ENCODE measurements around the gene CNTNAP2.

The CNTNAP2 gene

GRCh38 chr7:146764458-146764857 is 647.9 kb downstream of the CNTNAP2 start:
- DNase-seq (ENCODE audit: low read depth, low spot score) = no peak

GRCh38 chr7:146768957-146769356 is 652.4 kb downstream of the CNTNAP2 start:
- DNase-seq (ENCODE audit: low read depth, low spot score) = no peak

GRCh38 chr7:146772601-146773000 is 656.0 kb downstream of the CNTNAP2 start:
- no peak for DNase-seq (ENCODE audit: low read depth, low spot score)

GRCh38 chr7:146773506-146773905 is 656.9 kb downstream of the CNTNAP2 start:
- DNase-seq (ENCODE audit: low read depth, low spot score) = no peak

DNA sequence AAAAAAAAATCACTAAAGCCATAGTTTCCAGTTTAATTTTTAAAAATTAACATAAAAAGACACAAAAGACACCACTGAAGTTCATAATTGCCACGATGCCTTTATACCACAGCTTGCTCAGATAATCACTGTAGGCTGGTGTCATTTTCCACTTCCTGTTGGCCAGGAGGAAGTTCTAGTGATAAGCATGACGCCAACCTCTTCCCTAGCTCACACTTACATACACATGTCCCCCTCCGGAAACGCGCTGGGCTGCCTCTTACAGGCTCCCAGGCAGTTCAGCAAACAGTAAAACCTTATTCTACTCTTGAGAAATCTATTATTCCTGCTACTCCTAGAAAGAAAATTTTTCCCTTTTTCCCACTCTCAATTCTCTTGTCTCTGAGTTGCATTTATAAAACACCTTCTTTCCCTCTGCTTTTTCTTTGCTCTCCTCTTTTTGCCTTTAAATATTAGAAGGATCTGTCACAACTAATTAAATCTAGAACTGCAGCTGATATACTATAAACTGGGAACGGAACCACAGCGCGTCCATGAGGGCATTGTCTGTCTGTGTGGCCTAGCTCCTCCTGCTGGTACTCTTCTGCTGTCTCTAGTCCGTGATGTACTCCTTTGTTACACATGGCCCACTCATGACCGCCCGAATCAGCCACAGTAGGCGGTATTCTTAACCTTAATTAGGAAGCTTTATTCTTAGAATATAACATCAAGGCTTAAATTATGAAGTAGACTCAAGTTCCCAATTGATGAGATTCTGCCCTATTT is 664.9 kb downstream of the CNTNAP2 start:
- no peak for DNase-seq (ENCODE audit: low read depth, low spot score)

DNA sequence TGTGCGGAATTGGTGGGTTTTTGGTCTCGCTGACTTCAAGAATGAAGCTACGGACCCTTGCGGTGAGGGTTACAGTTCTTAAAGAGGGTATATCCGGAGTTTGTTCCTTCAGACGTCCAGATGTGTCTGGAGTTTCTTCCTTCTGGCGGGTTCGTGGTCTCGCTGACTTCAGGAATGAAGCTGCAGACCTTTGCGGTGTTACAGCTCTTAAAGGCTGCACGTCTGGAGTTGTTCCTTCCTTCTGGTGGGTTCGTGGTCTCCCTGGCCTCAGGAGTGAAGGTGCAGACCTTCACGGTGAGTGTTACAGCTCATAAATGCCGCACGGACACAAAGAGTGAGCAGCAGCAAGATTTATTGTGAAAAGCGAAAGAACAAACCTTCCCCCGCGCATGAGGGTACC is 670.7 kb downstream of the CNTNAP2 start:
- no peak for DNase-seq (ENCODE audit: low read depth, low spot score)

DNA sequence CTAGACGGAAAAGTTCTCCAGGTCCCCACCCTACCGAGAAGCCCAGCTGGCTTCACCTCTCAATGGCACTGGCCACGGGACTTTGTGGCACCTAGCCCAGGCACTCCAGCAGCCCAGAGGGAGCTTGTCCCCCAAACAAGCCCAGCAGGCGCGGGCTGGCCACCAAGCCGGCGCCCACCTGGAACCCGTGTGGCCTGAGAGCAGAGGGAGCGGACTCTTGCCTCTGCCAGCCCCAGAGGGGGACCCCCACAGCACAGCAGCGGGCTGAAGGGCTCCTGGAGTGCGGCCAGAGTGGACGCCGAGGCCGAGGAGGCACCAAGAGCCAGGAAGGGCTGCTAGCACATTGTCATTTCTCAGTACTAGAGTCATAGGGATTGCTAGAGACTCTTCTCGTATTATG is 671.4 kb downstream of the CNTNAP2 start:
- no peak for DNase-seq (ENCODE audit: low read depth, low spot score)

- no peak for DNase-seq (ENCODE audit: low read depth, low spot score)
Observed at GRCh38 chr7:146791344-146792285, 675.0 kb downstream of the CNTNAP2 start.

DNA sequence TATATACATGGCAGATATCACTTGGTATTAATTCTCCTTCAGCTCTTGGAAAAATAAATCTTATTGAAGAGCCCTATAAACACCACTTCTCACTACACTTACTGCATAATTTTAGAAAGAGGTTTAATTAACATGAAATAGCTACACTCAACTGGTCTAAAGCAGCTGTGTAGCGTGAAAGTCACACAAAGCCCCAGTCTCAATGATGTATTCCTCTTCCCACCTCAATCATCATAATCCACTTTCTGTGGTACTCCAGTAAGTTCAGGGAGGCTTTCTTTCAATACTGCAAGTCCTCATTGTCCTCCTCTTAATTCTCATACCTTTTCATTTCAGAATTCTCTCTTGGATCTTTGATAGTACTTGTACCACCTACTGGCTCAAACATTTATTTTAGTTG is 688.0 kb downstream of the CNTNAP2 start:
- DNase-seq (ENCODE audit: low read depth, low spot score) = no peak

DNA sequence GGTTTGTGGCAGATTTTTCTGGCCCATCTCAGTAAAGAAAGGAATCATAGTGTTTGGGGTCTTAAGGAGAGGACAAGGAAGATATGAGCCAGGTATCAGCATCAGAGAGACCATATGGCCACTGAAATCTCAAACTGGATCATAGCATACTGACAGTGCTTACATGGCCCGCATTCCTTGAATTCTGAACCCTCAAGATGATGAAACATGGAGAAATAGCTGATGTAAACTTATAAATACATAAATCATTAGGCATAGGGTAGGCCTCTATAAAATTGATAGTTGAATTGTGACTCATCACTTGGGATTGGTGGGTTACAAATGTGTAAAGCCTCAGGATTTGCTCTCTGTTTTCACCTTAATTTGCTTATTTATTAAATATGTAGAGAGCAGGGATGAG is 688.5 kb downstream of the CNTNAP2 start:
- no peak for DNase-seq (ENCODE audit: low read depth, low spot score)

- DNase-seq (ENCODE audit: low read depth, low spot score) = peak; percentile 17
Observed at GRCh38 chr7:146826329-146826728, 709.7 kb downstream of the CNTNAP2 start.

DNA sequence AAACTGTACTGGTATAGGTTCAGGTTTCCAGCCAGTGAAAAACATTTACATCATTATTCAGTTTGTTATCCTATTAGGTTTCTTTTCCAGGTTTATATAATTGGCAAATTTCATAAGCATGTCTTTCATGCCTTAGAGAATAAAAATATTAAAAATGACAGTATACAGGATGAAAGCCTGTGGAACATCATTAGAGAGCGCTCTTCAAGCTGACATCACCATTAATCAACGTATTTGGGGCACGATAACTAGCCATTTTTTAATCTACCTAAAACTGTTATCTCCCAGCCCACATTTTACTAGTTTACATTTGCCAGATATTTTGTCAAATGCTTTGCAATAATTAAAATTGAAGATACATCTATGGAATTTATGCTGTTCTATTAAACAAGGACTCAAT is 714.1 kb downstream of the CNTNAP2 start:
- DNase-seq (ENCODE audit: low read depth, low spot score) = no peak

DNA sequence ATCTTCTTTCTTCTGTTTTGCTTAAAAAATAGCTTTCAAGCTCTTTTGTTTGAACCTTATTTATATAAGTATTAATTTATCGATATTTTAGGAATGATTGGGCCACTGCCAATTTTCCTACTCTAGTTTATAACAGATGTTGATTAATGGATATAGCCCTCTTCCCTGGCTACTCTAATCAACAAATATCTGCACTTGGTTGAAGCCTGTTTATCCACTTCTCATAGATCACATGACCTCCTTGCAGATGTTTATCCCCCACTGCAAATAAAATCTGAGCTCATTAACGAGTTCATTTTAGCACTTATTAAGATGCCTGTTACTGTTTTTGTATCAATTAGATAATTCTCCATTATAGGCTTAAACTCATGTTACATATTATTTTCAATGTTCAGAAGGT is 715.3 kb downstream of the CNTNAP2 start:
- no peak for DNase-seq (ENCODE audit: low read depth, low spot score)

GRCh38 chr7:146844405-146844804 is 727.8 kb downstream of the CNTNAP2 start:
- no peak for DNase-seq (ENCODE audit: low read depth, low spot score)

DNA sequence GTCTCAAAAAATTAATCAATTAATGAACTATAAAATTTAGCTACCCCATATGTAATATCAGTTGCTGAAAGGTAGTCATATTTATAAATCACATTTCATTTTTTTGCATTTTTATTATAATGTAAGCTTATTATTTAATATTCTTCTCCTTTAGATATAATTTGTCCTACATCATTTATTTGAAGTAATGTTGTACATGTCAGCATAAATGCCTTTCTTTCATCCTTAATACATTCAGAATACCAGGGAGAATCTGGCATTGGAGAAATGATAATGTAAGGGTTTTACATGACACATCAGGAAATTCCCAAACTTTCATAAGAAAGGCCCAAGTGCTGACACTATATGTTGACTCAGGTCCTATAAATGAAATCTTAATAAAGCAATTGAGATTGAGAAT is 742.1 kb downstream of the CNTNAP2 start:
- DNase-seq (ENCODE audit: low read depth, low spot score) = no peak

DNA sequence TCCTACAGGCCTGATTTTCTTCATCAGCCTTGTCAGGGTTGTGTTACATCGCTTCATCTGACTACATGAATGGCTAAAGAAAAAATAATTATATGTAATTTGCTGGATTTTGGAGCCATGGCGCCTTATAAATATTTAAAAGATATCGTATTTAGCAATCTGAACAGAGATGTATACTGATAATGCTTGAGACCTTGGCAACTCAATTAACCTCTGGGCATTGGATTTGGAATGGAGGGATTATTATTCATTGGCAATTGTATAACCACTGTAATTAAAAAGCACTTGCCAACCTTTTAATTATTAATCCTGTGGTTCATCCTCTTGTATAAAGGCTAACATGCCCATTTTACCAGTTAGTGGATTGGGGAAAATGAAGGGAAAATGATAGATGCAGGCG is 745.1 kb downstream of the CNTNAP2 start:
- DNase-seq (ENCODE audit: low read depth, low spot score) = no peak

DNA sequence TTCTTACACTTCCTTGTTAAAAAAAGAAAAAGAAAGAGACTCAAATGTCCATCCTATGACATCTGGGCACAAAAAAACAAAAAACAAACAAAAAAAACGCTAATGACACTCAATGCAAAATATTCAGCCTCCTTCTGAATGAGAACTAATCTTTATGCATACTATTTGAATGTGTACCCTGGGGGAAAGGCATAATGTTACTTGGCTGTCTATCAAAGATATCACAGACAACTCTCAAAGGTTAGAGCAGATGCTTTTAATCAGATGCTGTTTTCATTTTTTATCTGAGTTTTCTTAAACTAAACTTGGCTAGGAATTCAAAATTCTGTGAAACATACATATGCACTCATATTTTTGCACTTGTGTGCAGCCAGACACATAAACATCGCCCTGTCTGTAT is 745.8 kb downstream of the CNTNAP2 start:
- no peak for DNase-seq (ENCODE audit: low read depth, low spot score)

GRCh38 chr7:146864644-146865043 is 748.0 kb downstream of the CNTNAP2 start:
- peak; percentile 15 for DNase-seq (ENCODE audit: low read depth, low spot score)

DNA sequence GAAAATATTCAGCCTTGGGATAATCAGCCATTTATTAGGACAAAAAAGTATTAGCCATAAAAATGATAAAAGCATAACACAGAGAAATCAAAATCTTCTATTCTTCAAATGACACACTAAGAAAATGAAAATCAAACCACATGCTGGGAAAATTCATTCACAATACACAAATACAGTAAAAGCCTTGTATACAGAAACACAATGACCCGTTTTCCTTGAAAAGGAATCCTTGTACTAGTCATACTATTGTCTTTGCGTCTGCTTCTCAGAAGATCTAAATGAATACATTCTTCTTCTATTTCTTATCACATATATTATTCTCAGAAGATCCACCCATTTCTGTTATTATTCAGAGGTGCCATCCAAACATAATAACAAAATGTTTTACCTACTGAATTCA is 749.1 kb downstream of the CNTNAP2 start:
- DNase-seq (ENCODE audit: low read depth, low spot score) = no peak

DNA sequence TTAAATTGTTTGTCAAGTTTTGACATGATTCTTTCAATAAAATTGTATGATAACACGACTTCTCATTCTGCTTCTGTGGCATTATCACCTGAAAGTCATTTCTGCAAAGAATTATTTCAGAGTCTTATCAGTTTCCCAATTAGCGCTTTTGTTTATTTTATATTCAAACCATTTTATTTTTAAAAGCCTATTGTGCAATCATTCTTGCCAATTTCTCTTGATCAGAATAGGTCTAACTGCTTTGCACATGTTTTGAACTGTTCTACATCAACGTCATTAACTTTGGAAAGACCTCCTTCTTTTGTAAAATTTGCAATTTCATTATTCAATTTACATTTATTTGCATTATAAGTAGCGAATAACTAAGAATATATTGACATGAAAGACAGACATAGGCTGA is 758.1 kb downstream of the CNTNAP2 start:
- no peak for DNase-seq (ENCODE audit: low read depth, low spot score)

- DNase-seq (ENCODE audit: low read depth, low spot score) = no peak
Observed at GRCh38 chr7:146875237-146875785, 758.7 kb downstream of the CNTNAP2 start.

DNA sequence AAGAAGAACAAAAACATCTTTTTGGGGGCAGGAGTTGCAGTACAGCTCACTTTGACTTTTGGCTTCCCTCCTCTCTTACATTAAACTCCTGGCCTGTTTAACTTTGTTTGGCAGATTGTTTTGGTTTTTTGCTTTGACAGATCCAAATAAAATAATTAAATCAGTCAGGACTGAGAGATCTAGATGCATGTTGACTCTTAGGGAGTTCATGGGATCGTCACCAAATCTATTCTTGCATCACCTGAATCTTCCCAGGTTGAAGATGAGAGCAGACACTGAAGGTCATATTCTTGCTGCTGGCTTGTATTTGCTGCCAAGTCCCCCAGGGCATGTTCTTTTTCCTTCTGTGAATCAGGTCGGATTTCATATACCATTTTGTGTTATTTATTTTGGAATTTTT is 759.4 kb downstream of the CNTNAP2 start:
- no peak for DNase-seq (ENCODE audit: low read depth, low spot score)

GRCh38 chr7:146876411-146876810 is 759.8 kb downstream of the CNTNAP2 start:
- DNase-seq (ENCODE audit: low read depth, low spot score) = no peak

Measured in iPS DF 19.7 (cell line).